ENCODE measurements around the gene ATP5F1B.
A peak's percentile ranks its signal among the peaks of the same experiment; 100 is the strongest.
"Not testable (repeated sequence)": the region's sequence is repeated elsewhere in the genome, so short reads cannot be mapped to it uniquely, and the experiment has no call there.

The ATP5F1B gene

GRCh38 chr12:56645717-56646446 lies at the start of gene ATP5F1B:
ATP5F1B (minus strand) TSS chr12:56645984; CDS start chr12:56645963, 21 bp downstream.
- FAIRE-seq: peak; percentile 99

GRCh38 chr12:56694161-56694560 lies 48.4 kb upstream of the ATP5F1B start:
- FAIRE-seq: no peak

- no peak for FAIRE-seq
Observed at GRCh38 chr12:56688846-56689109, 43.0 kb upstream of the ATP5F1B start.

DNA sequence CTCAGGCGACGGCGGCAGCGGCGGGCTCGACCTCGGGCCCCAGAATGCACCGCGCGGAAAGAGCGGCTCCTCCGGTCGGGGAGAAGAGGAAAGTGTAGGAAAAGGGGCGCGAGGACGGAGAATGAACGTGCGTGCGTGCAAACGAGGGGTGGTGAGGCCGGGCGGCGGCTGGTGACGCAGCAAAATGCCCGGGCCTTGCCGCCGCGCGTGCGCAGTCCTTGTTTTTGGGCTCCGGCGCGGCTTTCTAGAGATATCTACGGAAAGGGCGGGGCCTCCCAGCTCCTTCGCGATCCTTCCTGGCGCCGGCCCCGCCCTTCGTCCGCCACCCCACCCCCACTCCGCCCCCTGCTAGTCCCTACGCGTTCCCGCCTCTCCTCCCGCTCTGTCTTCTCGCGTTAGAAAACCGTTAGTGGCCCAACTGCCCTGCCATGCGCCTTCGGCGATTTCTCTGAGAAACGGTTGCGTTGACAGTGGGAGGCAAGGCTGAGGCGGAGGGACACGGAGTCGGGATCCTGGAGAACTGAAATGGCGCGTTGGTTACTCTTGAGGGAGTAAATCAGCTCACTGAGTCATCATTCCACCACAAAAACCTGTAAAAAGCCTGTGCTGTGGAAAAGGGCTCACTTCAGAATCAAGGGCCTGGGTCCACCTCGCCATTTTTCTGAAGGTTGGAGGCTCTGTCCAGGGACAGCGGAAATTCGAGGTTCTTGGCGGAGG lies 42.5 kb upstream of the ATP5F1B start, which contains the start of gene PTGES3:
Gene PTGES3, minus strand, starts transcription at position 156 of the 717 bp plus-strand sequence. CDS start 285 bp downstream, outside the sequence.
- FAIRE-seq: no peak

- no peak for FAIRE-seq
Observed at GRCh38 chr12:56687223-56688128, 41.7 kb upstream of the ATP5F1B start.

DNA sequence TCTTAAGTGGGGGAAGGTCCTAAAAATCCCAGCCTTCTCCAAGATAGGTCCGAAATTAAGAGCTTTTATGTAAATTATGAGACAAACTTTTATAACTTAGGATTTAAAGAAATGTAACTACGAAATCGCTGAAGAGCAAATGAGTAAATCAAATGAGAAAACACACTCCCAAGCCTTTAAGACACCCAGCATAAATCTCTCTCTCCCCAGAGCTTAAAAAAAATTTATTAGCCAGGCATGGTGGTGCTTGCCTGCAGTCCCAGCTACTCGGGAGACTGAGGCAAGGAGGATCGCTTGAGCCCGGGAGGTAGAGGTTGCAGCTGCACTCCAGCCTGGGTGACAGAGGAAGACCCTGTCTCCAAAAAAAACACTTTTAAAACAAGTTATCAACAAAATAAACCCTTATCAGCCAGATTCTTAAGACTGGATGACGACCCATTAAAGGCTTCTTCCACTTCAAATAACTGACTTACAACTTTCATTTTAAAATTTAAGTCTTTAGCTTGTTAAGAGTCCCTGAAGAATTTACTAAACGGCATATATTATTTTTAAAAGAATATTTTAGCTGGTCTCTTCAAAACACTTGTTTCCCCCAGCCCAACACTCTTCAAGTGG lies 39.1 kb upstream of the ATP5F1B start:
- FAIRE-seq: no peak

DNA sequence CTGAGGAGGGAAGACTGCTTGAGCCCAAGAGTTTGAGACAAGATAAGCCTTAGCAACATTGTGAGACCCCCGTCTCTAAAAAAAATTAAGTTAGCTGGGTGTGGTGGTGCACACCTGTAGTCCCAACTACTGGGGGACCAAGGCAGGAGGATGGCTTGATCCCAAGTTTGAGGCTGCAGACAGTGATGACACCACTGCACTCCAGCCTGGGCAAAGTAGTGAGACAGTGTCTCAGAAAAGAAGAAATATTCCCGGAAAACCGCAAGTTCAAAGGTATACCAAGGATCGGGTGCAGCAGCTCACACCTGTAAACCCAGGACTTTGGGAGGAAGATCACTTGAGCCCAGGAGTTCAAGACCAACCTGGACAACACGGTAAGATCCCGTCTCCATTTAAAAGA lies 36.5 kb upstream of the ATP5F1B start:
- FAIRE-seq: no peak

- FAIRE-seq: no peak
Observed at GRCh38 chr12:56679883-56680575, 34.2 kb upstream of the ATP5F1B start.

DNA sequence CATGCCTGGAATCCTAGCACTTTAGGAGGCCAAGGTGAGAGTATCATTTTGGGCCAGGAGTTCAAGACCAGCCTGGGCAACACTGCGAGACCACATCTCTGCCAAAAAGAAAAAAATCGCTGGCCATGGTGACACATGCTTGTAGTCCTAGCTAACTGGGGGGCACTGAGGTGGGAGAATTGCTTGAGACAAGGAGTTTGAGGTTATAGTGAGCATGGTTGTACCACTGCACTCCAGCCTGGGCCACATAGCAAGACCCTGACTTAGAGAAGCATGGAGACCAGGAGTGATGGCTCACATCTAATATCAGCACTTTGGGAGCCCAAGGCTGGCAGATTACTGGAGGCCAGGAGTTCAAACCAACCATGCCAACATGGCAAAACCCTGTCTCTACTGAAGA lies 33.1 kb upstream of the ATP5F1B start:
- FAIRE-seq: no peak

DNA sequence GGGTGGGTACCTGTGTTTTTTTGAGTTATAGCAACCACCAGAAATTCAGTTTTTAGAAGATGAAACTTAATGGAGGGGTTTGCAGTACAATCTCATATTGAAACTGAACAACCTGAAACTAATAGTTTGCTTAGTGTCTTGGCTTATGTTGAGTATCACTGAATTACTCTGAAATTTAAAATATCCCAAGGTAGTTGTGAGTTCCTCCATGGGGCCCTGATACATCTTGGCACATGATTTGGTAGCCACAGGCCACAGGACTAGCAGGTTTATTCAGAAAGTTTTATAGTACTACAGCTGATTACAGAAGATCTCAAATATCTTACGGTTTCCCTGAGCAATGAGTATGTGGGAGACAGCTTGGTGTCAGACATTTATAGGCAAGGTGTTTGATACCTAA lies 31.9 kb upstream of the ATP5F1B start:
- FAIRE-seq: no peak

DNA sequence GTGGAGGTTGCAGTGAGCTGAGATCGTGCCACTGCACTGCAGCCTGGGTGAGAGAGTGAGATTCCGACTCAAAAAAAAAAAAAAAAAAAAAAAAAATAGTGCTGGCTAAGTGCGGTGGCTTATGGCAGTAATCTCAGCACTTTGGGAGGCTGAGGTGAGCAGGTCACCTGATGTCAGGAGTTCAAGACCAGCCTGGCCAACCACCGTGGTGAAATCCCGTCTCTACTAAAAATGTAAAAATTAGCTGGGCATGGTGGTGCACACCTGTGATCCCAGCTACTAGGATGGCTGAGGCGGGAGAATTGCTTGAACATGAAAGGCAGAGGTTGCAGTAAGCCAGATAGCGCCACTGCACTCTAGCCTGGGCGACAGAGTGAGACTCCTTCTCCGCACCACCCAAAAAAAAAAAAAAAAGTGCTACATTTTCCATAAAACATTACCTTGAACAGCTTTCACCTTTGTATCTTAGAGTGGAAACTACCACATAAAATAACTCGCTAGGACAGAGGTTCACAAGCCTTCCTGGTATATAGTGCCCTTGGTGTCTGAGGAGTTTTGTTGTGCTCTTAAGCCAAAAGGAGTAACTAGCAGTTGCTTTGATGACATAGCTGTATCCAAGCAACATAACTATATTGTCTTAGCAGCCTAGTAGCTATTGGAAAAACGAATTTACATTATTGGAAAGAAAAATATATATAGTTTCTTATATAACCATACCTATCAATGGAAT lies 31.2 kb upstream of the ATP5F1B start:
- FAIRE-seq: no peak

- FAIRE-seq: no peak
Observed at GRCh38 chr12:56671608-56672007, 25.8 kb upstream of the ATP5F1B start.

- FAIRE-seq: no peak
Observed at GRCh38 chr12:56670836-56671235, 25.1 kb upstream of the ATP5F1B start.

DNA sequence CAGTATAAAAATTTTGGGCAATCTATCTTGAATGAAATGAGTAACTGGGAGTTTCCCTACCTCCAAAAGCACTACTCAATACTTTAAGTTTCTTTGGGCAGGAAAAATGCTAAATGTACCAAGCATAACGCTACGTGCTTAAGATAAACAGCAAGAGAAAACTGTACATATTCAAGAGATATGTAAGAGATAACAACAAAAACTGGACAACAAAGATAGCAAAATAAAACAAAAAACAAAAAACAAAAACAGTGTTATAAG lies 22.3 kb upstream of the ATP5F1B start:
- no peak for FAIRE-seq

DNA sequence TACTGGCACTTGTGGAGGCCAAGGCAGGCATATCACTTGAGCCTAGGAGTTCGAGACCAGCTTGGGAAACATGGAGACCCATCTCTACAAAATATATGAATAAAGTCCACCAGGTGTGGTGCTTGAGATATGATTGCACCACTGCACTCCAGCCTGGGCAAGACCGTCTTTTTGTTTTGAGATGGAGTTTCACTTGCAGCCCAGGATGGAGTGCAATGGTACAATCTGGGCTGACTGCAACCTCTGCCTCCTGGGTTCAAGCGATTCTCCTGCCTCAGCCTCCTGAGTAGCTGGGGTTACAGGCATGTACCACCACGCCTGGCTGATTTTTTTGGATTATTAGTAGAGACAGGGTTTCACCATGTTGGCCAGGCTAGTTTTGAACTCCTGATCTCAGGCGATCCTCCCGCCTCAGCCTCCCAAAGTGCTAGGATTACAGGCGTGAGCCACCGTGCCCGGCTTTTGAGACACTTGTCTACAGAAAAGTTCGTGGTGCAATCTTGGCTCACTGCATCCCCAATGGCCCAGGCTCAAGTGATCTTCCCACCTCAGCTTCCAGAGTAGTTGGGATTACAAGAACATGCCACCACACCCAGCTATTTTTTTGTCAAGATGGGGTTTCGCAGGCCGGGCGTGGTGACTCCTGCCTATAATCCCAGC lies 16.3 kb upstream of the ATP5F1B start:
- no peak for FAIRE-seq

DNA sequence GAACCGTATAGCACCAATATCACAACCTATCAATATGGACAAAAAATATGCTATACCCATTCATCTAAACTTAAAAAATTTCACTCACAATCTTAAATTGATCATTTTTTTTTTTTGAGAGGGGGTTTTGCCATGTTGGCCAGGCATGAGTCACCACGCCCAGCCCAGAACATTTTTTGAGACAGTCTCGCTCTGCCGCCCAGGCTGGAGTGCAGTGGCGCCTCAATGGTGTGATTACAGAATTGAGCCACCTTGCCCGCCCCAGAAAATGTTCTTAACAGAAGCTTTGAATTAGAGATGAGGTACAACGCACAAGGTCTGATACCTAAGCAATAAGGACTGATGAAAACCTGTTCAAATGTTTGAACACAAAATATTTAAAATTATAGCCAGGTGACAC lies 15.8 kb upstream of the ATP5F1B start:
- no peak for FAIRE-seq

GRCh38 chr12:56658921-56659320 lies 13.1 kb upstream of the ATP5F1B start:
- no peak for FAIRE-seq

DNA sequence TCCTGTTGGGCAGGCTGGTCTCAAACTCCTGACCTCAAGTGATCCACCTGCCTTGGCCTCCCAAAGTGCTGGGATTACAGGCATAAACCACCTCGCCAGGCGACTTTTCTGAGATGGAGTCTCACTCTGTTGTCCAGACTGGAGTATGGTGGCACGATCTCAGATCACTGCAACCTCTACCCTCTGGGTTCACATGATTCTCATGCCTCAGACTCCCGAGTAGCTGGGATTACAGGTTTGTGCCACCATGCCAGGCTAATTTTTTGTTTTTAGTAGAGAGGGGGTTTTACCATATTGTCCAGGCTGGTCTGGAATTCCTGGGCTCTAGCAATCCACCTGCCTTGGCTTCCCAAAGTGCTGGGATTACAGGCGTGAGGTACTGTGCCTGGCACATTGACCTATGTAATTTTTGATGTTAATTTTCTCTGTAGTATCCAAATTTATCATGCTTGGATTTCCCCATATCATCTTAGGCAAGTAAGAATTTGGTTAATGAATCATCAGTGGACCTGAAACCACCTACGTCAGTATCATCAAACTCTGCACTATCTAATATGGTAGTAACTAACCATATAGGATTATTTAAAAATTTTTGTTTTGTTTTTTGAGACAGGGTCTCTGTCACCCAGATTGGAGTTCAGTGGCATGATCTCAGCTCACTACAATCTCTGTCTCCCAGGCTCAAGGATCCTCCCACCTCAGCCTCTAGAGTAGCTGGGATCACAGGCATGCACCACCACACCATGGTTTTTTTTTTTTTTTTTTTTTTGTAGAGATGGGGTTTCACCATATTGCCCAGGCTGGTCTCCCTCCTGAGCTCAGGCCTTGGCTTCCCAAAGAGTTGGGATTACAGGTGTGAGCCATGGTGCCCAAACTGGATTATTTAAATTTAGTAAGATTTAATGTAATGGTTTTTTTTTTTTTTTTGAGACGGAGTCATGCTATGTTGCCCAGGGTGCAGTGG lies 11.9 kb upstream of the ATP5F1B start:
- no peak for FAIRE-seq

GRCh38 chr12:56653781-56654180 lies 8.0 kb upstream of the ATP5F1B start:
- not testable (repeated sequence) for FAIRE-seq

DNA sequence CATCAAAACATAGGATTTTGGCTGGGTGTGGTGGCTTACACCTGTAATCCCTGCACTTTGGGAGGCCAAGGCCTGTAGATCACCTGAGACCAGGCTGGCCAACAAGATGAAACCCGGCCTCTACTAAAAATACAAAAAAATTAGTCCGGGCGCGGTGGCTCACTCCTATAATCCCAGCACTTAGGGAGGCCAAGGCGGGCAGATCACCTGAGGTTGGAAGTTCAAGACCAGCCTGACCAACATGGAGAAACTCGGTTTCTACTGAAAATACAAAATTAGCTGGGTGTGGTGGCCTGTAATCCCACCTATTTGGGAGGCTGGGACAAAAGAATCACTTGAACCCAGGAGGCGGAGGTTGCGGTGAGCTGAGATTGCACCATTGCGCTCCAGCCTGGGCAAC lies 2.2 kb upstream of the ATP5F1B start:
- FAIRE-seq: not testable (repeated sequence)

Measured in endometrium (tissue), 2 donors.